HG02798 (cell line): ENCODE results near the gene UNC119.
"Not testable (repeated sequence)": the region's sequence is repeated elsewhere in the genome, so short reads cannot be mapped to it uniquely, and the experiment has no call there.

Experiments used
- ATAC-seq: cut with Tn5 transposase; IDR thresholded peaks from one replicate; pipeline ENCODE4 v1.9.1; 2021; ENCODE audit warnings: mild to moderate bottlenecking; ENCODE audit not compliant: unreplicated experiment, poor library complexity

The UNC119 gene

DNA sequence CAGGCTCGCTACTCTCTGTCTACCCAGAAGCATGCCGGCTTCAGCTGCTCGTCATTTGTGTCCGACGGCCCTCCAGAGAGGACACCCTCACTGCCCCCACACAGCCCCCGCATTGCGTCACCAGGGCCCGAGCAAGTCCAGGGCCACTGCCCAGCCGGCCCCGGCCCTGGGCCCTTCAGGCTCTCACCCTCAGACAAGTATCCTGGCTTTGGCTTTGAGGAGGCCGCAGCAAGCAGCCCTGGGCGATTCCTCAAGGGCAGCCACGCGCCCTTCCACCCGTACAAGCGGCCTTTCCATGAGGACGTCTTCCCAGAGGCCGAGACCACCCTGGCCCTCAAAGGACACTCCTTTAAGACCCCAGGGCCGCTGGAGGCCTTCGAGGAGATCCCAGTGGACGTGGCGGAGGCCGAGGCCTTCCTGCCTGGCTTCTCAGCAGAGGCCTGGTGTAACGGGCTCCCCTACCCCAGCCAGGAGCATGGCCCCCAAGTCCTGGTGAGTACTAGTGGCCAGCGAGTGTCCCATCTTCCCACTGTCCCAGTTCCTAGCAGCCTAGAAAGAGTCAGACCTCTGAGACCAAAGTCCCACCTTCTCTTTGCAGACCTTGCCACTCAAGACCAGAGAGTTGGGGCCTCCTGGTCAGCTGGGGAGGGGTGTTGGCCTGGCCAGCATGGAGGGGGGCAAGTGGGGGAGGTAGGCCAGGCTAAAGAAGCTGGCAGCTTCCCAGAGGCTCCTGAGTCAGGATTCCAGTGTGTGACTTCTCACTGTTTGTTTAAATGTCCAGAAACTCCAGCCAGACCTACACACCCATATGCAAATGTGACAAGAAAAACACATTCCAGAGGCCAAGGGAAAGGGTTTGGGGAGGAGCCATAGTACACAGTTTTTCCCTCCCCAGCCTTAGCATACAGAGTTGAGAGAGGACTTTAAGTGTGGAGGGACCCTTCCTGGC, 27.7 kb downstream of the UNC119 start:
- no peak for ATAC-seq

DNA sequence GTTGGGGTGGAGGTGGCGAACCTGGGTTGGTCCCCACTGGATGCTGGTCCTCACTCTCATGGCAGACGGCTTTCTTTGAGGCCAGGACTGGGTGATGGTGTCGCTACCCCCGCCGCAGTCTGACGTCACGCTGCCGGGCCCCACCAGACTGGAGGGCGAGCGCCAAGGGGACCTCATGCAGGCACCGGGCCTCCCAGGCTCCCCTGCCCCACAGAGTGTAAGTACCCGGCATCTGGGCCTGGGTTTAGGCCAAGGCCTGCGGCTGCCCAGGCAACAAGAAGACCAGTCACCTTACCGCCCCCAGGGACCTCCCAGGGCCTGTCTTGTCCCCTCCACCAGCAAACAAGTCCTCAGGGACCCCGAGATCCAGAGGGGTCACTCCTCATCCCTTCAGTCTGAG, 28.5 kb downstream of the UNC119 start:
- no peak for ATAC-seq

DNA sequence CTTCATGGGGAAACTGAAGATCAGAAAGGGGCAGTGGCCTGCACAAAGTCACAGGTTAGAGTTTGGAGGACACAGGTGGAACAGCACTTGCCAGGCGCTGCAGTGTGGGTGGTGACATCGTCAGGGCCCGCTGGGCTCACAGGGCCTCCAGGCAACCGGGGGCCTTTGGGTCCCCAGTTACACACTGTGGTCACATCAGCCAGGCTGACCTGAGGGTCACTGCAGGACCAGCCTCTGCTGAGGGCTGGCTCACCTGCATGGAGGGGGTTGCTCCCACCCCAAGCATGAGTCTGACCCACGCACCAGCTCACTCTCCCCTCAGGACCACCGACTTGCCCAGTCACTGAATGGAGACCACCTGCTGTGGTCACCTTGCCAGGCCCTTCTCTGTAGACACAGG, 29.2 kb downstream of the UNC119 start:
- ATAC-seq: no peak

DNA sequence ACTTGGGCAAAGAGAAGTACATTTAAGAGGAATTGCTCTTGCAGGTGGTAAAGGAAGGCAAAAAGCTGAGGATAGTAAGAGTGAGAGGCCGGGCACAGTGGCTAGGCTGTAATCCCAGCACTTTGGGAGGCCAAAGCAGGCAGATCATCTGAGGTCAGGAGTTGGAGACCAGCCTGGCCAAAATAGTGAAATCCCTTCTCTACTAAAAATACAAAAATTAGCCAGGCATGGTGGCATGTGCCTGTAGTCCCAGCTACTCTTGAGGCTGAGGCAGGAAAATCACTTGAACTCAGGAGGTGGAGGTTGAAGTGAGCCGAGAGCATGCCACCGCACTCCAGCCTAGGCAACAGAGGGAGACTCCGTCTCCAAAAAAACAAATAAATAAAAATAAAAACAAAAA, 30.1 kb downstream of the UNC119 start:
- ATAC-seq: not testable (repeated sequence)

DNA sequence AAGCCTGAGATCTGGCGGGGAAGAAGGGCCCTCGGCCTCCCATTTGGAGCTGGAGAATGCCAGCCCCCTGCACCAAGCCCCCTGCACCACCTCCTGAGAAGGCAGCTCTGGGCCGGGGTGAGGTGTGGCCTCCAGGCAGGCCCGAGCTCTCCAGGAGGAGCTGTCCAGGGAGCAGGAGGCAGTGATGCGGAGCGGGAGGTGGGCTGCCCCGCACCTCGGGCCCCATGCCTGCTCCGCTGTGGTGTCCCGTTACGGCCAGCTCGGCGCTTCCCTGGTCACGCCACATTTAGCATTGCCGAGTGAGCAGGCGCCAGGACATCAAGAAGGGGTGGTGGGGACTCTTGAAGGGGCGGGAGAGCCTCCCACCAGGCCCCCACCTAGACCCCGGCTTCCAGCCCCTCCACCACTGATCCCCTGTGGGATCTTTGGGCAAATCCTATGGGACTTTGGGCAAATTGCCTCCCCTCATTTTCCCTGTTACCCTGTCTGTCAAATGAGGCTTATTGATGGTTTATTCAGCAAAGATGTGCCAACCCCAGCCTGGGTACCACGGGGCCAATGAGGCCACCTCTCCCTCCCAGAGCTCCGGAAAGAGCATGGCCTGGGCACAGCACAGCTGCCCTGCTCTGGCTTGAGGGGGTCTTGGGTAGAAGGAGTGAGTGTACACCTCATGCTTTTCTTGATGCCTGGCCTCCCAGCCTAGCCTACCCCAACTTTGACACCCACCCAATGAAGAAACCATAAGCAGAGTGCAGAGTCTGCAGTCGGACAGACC, 30.9 kb downstream of the UNC119 start:
- no peak for ATAC-seq

DNA sequence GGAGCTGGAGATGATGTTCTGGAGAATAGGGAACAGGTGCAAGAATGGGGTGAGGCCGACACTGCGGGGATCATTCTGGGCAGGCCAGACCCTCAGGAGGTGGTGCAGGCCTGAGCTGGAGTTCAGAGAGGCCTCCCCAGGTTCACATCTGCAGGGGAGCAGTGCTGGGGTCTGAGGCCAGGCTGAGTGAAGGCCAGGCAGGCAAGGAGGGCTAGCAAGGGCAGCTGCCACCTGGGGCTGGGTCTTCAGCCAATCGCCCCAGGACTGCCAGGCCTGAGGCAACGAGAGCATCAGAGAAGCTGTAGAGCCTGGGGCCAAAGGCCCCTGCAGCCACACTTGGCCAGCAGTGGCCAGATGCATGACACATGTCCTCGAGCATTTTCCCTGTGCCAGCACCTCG, 31.7 kb downstream of the UNC119 start:
- ATAC-seq: no peak

DNA sequence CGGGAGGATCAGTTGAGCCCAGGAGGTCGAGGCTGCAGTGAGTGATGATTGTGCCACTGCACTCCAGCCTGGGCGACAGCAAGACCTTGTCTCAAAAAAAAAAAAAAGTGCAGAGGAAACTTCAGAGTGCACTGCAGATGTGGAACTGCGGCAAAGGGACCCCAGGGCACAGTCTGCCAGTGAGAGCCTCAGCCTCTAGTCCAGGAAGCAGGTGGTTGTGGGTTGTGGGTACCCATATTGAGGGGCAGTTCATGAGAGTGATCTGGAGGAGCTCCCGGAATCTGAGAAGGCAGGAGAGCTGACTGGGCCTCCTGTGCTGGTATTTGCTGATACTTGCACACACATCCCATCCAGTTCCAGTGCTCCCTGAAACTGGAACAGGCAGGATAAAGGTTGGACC, 33.2 kb downstream of the UNC119 start:
- ATAC-seq: no peak

DNA sequence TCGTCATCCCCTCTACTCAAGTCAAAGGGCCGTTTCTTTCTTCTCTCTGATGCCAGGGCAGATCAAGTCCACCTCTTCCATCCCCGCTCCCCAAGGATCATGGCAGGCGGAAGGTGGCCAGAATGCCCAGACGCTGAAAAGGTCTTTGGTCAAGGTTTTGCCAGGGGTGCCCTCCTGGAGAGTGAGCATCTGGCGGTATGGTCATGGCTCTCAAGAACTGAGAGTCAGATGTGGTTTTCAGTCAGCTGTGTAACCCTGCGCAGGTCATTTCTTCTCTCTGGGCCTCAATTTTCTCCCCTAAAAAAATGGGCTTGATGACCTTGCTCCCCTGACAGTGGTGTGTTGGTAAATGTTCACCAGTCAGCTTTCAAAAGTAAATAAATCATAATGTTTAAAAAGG, 33.8 kb downstream of the UNC119 start:
- ATAC-seq: no peak

DNA sequence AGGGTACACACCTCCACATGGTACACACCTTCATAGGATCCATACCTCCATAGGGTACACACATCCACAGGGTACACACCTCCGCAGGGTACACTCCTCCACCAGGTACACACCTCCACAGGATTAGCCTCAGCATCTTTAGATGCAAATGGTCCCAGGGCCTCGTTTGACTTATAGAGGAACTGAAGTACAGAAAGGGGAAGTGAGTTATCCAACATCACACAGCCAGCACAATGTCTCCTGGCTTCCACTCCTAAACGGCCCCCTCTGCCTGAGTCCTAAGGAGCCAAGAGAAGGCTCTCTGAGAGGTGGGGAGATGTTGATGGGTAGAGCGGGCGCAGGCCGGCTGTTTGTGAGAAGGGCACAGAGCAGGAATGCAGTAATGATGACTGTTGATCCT, 34.3 kb downstream of the UNC119 start:
- no peak for ATAC-seq

DNA sequence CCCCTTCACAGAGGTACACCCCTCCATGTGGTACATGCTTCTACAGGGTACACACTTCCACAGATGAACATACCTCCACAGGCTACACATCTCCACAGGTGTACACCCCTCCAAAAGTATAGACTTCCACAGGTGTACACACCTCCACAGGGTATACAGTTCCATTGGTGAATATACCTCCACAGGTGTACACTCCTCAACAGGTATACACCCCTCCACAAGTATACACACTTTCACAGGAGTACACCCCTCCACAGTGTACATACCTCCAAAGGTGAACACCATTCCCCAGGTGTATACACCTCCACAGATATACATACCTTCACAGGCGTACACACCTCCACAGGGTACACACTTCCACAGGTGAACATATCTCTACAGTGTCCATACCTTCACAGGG, 36.9 kb downstream of the UNC119 start:
- no peak for ATAC-seq

DNA sequence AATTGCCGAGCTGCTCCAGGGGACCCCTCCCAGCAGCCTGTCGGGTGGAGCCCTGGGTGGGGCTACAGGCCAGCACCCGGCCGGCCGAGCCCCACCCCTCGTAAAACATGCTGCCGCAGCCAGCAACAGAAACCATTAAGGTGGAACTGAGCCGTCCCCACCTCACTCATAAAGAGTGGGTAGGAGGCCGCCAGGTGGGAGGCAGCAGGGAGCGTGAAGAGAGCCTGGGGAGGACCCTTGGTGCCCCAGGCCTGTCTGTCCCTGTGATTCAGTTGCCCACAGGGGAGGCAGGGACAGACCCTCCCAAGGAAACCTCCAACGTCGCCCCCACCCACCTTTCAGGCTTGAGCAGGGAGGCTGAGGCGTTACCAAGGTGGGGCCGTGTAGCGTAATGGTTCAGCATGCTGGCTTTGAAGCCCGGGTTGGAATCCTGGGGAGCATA, 37.8 kb downstream of the UNC119 start:
- ATAC-seq: no peak

DNA sequence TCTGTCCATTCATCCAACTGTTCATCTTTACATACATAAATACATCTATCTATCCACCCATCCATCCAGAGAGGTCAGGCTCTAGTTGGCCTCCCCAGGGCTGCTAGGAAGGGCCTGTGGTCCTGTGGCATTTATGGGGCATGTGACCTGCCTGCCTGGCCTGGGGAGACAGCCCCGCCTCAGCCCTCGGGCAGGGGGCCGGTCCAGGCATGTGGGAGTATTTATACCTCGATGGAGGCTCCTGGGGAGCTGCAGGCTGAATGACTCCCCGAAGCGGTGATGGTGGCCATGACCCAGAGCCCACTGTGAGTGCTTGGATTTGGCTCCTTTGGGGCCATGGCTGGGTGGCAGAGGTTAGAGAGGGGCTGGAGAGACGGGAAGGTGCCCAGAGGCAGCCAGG, 38.9 kb downstream of the UNC119 start:
- no peak for ATAC-seq

DNA sequence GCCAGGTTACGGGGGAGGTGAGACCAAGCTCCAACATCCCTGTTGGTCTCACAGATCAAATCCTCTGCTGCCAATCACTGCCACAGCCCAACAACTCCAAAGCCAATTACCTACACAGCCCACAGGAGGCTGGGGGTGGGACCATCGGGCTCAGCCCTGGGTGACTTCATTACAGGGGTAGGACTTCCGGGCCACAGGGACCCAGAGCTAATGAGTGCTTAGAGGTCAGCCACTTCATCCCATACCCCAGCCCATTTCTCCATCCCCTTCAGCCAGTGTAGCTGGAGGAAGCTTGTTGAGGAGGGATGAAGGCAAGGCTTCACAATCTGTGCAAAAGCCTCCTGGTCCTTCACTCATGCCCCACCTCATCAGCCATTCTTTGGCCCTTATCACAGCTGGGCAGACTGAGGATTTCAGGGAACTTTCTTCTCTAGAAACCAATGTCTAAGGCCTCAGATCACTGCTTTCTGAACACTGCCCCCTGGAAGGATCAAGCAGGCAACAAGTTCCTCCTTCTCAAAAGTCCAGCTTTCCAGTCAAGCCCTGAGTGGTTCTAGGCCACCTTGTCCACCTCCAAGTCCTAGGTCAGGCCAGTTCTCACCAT, 40.5 kb downstream of the UNC119 start:
- no peak for ATAC-seq

DNA sequence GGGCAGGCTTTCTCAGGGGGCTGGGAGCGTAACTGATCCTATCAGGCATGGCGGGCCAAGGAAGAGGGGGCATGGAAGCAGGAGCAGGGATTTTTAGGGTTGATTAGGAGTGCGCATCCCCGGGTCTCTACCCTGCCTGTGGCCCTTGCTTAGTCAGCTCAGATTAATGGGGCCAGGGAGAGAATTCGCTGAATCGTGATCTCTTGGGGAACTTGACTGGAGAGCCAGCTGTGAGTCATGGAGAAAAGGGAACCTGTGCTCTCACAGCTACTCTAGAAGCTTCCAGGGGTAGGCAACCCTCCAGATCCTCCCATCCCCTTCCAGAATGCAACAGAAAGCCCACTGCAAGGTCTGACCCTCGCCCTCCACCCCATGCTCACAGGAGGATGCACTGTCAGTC, 42.6 kb downstream of the UNC119 start:
- no peak for ATAC-seq

DNA sequence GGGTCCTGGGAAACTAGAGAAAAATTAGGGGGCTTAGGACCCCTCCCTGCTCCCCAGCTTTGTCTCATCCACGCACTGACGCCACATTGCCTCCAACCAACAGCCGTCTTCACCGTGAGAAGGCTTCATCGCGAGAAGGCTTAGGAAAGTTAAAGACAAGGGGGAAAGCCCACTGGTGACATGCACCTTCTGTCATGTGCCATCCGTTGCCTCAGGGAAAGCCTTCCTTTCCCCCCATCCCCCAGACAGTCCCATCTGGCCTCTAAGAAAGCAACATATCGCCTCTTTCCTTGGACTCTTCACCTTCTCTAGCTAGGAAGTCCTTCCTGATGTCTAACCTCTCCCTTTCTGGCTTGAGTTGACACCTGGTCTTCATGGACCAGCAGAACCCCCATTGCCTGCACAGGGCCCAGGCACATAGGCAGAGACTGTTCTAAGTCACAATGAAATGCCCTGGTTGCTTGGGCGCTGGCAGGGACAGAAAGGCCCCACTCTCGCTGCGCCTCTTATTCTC, 44.2 kb downstream of the UNC119 start:
- ATAC-seq: no peak

DNA sequence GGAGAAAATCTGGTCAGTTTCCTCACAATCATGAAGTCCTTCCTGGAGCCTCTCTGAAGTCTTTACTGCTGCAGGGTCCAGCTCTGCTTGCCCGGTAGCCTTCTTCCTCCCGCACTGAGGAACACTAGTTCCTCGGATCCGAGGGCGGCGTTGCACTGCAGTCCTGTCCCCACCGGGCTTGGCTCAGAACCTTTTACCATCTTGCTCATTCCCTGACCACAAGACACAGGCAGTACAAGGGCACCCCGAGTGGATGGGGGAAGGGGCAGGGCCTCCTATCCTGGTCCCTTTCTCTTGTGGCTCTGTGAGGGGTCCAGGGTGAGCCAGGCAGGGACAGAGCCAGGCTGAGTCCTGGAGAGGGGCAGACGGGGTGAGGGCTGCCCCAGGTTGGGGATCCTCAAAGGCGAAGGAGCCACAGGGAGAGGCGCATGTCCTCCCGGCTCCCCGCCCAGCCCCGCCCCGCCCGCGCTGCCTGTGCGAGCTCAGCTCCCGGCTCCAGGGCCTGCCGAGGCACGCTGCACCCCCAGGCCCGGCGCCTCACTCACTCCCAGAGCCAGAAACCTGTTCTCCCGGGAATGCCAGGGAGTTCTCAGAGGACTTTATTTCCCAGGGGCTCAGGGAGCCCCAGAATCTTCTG, 44.7 kb downstream of the UNC119 start:
- no peak for ATAC-seq

DNA sequence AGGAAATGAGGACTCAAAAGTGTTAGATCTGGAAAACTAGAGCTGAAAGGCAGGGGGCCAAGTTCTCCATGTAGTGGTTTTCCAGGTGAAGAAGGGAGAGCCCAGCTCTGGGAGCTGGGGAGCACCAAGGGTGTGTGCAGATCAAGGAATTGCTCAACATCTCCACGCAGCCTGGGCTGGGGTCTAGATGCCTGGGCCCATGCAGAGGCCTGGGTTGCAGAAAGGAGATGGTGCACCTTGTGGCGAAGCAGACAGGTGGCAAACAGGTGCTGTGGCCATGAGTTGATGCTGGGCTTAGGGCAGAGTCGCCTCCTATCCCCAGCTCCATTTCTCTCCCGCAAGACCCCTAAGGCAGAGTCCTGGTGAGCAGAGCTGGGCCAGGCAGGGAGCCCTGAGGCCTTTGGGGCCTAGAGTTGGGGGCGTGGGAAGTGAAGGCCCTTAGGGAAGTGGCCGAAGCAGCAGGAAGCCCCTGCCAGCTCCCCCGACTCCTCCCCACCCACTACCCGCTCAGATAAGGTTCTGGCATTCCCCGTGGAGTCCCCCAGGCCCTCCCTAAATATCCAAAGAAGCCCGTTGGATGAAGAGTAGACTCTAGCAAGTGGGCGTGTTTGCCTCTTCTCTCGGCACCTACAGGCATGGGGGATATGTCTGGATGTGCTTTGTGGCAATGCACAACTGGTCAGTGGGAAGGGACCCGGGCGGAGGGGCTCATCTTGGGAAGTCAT, 45.5 kb downstream of the UNC119 start:
- no peak for ATAC-seq

DNA sequence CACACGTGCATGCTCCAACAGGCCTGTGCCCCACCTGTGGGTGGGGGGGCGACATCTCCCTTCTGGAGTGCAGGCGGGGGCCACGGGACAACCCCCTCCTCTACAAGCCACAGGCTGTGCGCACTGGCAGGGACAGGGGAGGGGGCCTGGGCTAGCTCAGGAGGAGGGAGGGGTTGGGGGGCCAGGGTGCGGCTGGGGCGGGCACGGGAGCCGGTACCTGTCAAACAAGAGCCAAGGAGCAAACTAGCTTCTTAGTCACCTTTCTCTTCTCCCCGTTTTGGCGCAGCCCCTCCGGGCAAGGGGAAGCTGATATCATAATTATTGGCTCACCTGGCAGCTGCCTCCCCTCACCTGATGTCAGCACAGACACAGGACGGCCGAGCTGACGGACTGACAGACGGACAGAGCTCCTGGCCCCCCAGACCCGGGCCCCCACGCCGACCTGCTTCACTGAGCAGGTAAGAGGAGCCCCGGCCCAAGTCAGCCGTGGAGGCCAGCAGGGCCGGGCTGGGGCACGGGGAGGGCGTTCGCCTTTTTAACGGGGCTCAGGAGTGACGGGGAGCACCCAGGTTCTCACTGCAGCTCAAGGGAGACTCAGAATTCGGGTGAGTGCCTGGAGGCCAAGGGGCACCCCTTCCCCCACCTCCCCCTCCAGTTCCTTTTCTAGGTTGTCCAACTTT, 46.3 kb downstream of the UNC119 start, which contains the start of gene FOXN1:
FOXN1 (plus strand) TSS at position 363 of the 680 bp plus-strand sequence. CDS start 17,622 bp downstream, outside the sequence.
- no peak for ATAC-seq

DNA sequence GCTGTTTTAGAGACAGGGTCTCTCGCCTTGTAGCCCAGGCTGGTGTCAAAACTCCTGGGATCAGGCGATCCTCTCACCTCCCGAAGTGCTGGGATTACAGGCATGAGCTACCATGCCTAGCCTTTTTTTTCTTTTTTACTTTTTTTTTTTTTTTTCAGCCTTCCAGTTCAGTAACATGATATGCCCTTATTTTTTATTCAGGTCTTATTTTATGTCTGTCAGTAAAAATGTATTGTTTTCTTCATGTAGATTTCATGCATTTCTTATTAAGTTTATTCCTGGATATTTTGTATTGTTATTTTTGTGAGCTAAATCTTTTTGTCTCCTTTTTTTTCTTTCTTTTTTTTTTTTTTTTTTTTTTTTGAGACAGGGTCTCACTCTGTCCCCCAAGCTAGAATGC, 49.0 kb downstream of the UNC119 start:
- no peak for ATAC-seq
